Activated CD8-positive, alpha-beta memory T cell treated with anti-CD3 and anti-CD28 coated beads for 48 hours (primary cell): ENCODE measurements around the gene ALG8.
A peak's percentile ranks its signal among the peaks of the same experiment; 100 is the strongest.

Experiments used
- DNase-seq, 3 experiments: peaks; one replicate each; pipeline ENCODE4 v3.0.0-alpha.2; 2020; ENCODE audit warnings: low read depth in 2 of 3, low spot score in 2 of 3

The ALG8 gene

GRCh38 chr11:78160557-78160956 lies 21.1 kb upstream of the ALG8 start:
- no peak for DNase-seq

- no peak for DNase-seq
These were observed 19.7 kb upstream of the ALG8 start for GRCh38 chr11:78158987-78159652.

GRCh38 chr11:78156127-78156844 lies 16.9 kb upstream of the ALG8 start:
- DNase-seq = no peak

GRCh38 chr11:78151804-78152203 lies 12.4 kb upstream of the ALG8 start:
- DNase-seq = no peak

- no peak for DNase-seq
These were observed 11.3 kb upstream of the ALG8 start for GRCh38 chr11:78150754-78151153.

- DNase-seq = no peak
These were observed 10.9 kb upstream of the ALG8 start for GRCh38 chr11:78150346-78150745.

- DNase-seq = no peak
These were observed 10.2 kb upstream of the ALG8 start for GRCh38 chr11:78149646-78150045.

GRCh38 chr11:78147807-78148206 lies 8.4 kb upstream of the ALG8 start:
- DNase-seq = no peak

- DNase-seq = no peak
These were observed 6.1 kb upstream of the ALG8 start for GRCh38 chr11:78145511-78146025.

GRCh38 chr11:78140392-78141077 lies 1.1 kb upstream of the ALG8 start:
- DNase-seq = no peak

- peak; percentile 4 to 32 (median 5) for DNase-seq
These were observed 568 bp downstream of the ALG8 start for GRCh38 chr11:78138694-78139421.

GRCh38 chr11:78138291-78138690 lies 1.1 kb downstream of the ALG8 start:
- no peak for DNase-seq

GRCh38 chr11:78132475-78132874 lies 7.0 kb downstream of the ALG8 start:
- DNase-seq = no peak

GRCh38 chr11:78131956-78132355 lies 7.5 kb downstream of the ALG8 start:
- DNase-seq = no peak

GRCh38 chr11:78127403-78127802 lies 12.0 kb downstream of the ALG8 start:
- no peak for DNase-seq

- no peak for DNase-seq
These were observed 26.7 kb downstream of the ALG8 start for GRCh38 chr11:78112582-78113275.

- DNase-seq = no peak
These were observed 28.1 kb downstream of the ALG8 start for GRCh38 chr11:78111298-78111697.

- DNase-seq = no peak
These were observed 28.6 kb downstream of the ALG8 start for GRCh38 chr11:78110830-78111229.

- DNase-seq = no peak
These were observed 29.1 kb downstream of the ALG8 start for GRCh38 chr11:78110351-78110750.

- DNase-seq = no peak
These were observed 30.1 kb downstream of the ALG8 start for GRCh38 chr11:78109081-78110015.
